Small intestine (tissue), 7 donors: Measurements from ENCODE around the gene ENO1. TPM values are rescaled to one million over a fixed set of nuclear protein-coding genes. Genes with fewer than 3 reads are reported as not detected.

Experiments
- DNase-seq, 2 donors: peaks; one replicate each; pipeline versions ENCODE4 v3.0.0 to v3.0.0-alpha.2; 2013
- FAIRE-seq: peaks from 2 replicates; lab custom pipeline; 2012; peaks lifted over from hg19 to GRCh38; lab: Jason Lieb, UNC
- H3K27ac ChIP-seq, 3 donors: one replicate each; pipeline ENCODE4 v1.5.1; 2013; ENCODE audit warnings: low read length in 2 of 3, mild to moderate bottlenecking in 2 of 3, control low read depth in 1 of 3, inconsistent platforms in 1 of 3, low read depth in 1 of 3, moderate library complexity in 1 of 3
- H3K27me3 ChIP-seq, 3 donors: one replicate each; pipeline ENCODE4 v1.6.1; 2013; ENCODE audit warnings: low read length in 3 of 3, inconsistent platforms in 1 of 3; ENCODE audit not compliant: control insufficient read depth in 3 of 3, insufficient read depth in 3 of 3
- H3K36me3 ChIP-seq, 3 donors: one replicate each; pipeline ENCODE4 v1.6.1; 2013; ENCODE audit warnings: low read length in 3 of 3, inconsistent platforms in 1 of 3, low read depth in 1 of 3, mild to moderate bottlenecking in 1 of 3, moderate library complexity in 1 of 3; ENCODE audit not compliant: control insufficient read depth in 3 of 3, insufficient read depth in 2 of 3
- H3K4me1 ChIP-seq, 3 donors: one replicate each; pipeline ENCODE4 v1.6.1; 2013; ENCODE audit warnings: low read length in 2 of 3, inconsistent platforms in 1 of 3, low read depth in 1 of 3, mild to moderate bottlenecking in 1 of 3, moderate library complexity in 1 of 3; ENCODE audit not compliant: control insufficient read depth in 3 of 3, insufficient read depth in 2 of 3
- H3K4me3 ChIP-seq, 3 donors: one replicate each; pipeline ENCODE4 v1.5.1; 2013; ENCODE audit warnings: low read length in 3 of 3, control low read depth in 1 of 3, inconsistent platforms in 1 of 3, low read depth in 1 of 3, mild to moderate bottlenecking in 1 of 3, moderate library complexity in 1 of 3
- H3K9me3 ChIP-seq, 2 donors: one replicate each; pipeline ENCODE4 v1.6.1; 2013; ENCODE audit warnings: low read depth in 1 of 2, low read length in 1 of 2; ENCODE audit not compliant: control insufficient read depth in 2 of 2, insufficient read depth in 1 of 2
- WGBS, 3 donors: extraction: QIAGEN DNeasy Blood & Tissue Kit; methylation state at CpG; one replicate each; pipeline ENCODE4 v1.1.7; 2013; 5-methylcytosine and 5-hydroxymethylcytosine counted together
- polyA plus RNA-seq, 4 donors: library from polyadenylated mRNA; stranded (reverse) in 3 of 4; unstranded in 1 of 4; fragments of 200-250 nt in 3 of 4; fragments of 120-200 nt in 1 of 4; gene quantifications; one replicate each; pipeline versions ENCODE4 v1.2.1 to v1.2.3, GENCODE V29; 2013
- donor health status: healthy with polysubstance abuse.
- donor health status: control.
- donor health status: control.
- donor health status: Bipolar disorder and iron deficiency.
- donor health status: healthy.

Gene ENO1
- polyA plus RNA-seq, 4 donors = 491 to 829 (median 592) TPM

GRCh38 chr1:8854240-8854639 lies 24.2 kb downstream of the ENO1 start:
- Histone ChIP-seq H3K9me3 (no peaks in the 10 kb centered on the region), H3K4me3 (no peak overlapping the region), H3K4me1 (peaks cover 0 to 29% (median 0%) of the 10 kb centered on the region in 3 donors), H3K27ac (no peak overlapping the region), H3K27me3 (no peaks in the 10 kb centered on the region), H3K36me3 (peaks cover 3 to 37% (median 4%) of the 10 kb centered on the region in 3 donors)
- no peak for DNase-seq
- no peak for FAIRE-seq
- 88 to 91% (median 88%) methylated on average over 7 of the region's 7 CpGs for WGBS, 3 donors

- no peak overlapping the region for H3K27ac ChIP-seq
- FAIRE-seq (no peak), DNase-seq (no peak)
- no peaks in the 10 kb centered on the region for H3K9me3 ChIP-seq
- 82 to 99% (median 97%) methylated on average over 3 to 5 of the region's 5 CpGs for WGBS, 3 donors
- no peaks in the 10 kb centered on the region for H3K27me3 ChIP-seq
- H3K36me3 ChIP-seq = peaks cover 0 to 12% (median 0%) of the 10 kb centered on the region in 3 donors
- H3K4me3 ChIP-seq = no peak overlapping the region
- peaks cover 0 to 32% (median 0%) of the 10 kb centered on the region in 3 donors for H3K4me1 ChIP-seq
These were observed 27.4 kb downstream of the ENO1 start for GRCh38 chr1:8851060-8851459.

- Histone ChIP-seq H3K36me3 (peaks cover 0 to 4% (median 0%) of the 10 kb centered on the region in 3 donors), H3K4me3 (no peak overlapping the region), H3K27me3 (no peaks in the 10 kb centered on the region), H3K27ac (peak overlapping the region; percentile 37 to 83 (median 45)), H3K9me3 (no peaks in the 10 kb centered on the region), H3K4me1 (peaks cover 0 to 53% (median 0%) of the 10 kb centered on the region in 3 donors)
- FAIRE-seq = no peak
- 23 to 32% (median 25%) methylated on average over 18 to 19 of the region's 19 CpGs for WGBS, 3 donors
- DNase-seq = peak; percentile 93 to 94
These were observed 29.7 kb downstream of the ENO1 start for GRCh38 chr1:8848663-8849386.

GRCh38 chr1:8847990-8848389 lies 30.5 kb downstream of the ENO1 start:
- H3K27ac ChIP-seq = peak overlapping the region; percentile 6 to 83 (median 34)
- peaks cover 0 to 53% (median 0%) of the 10 kb centered on the region in 3 donors for H3K4me1 ChIP-seq
- no peak for FAIRE-seq
- H3K9me3 ChIP-seq = no peaks in the 10 kb centered on the region
- WGBS, 3 donors = 10 to 34% (median 18%) methylated on average over 5 of the region's 5 CpGs
- H3K36me3 ChIP-seq = no peaks in the 10 kb centered on the region
- no peaks in the 10 kb centered on the region for H3K27me3 ChIP-seq
- DNase-seq = peak; percentile 59 to 81
- H3K4me3 ChIP-seq = no peak overlapping the region

GRCh38 chr1:8846263-8846662 lies 32.2 kb downstream of the ENO1 start:
- DNase-seq = peak; percentile 69 to 81
- Histone ChIP-seq H3K27ac (peak overlapping the region in 1 of 3 donors; percentile 41), H3K4me3 (no peak overlapping the region), H3K27me3 (no peaks in the 10 kb centered on the region), H3K36me3 (no peaks in the 10 kb centered on the region), H3K4me1 (peaks cover 0 to 53% (median 0%) of the 10 kb centered on the region in 3 donors), H3K9me3 (no peaks in the 10 kb centered on the region)
- no peak for FAIRE-seq
- 20 to 55% (median 36%) methylated on average over 4 of the region's 4 CpGs for WGBS, 3 donors

GRCh38 chr1:8845104-8846097 lies 33.1 kb downstream of the ENO1 start:
- FAIRE-seq (no peak), DNase-seq (no peak)
- Histone ChIP-seq H3K9me3 (no peaks in the 10 kb centered on the region), H3K36me3 (no peaks in the 10 kb centered on the region), H3K27me3 (no peaks in the 10 kb centered on the region), H3K4me1 (peaks cover 0 to 53% (median 0%) of the 10 kb centered on the region in 3 donors), H3K27ac (peak overlapping the region in 1 of 3 donors; percentile 41), H3K4me3 (no peak overlapping the region)
- 87 to 88% (median 87%) methylated on average over 21 of the region's 21 CpGs for WGBS, 3 donors

GRCh38 chr1:8844501-8845006 lies 33.9 kb downstream of the ENO1 start:
- DNase-seq (peak in 1 of 2 donors; percentile 52), FAIRE-seq (no peak)
- WGBS, 3 donors = 38 to 48% (median 48%) methylated on average over 7 of the region's 7 CpGs

GRCh38 chr1:8841395-8841794 lies 37.1 kb downstream of the ENO1 start:
- 85 to 97% (median 93%) methylated on average over 3 of the region's 3 CpGs for WGBS, 3 donors
- FAIRE-seq = no peak

More at GRCh38 chr1:8844501-8845006, 33.9 kb downstream of the ENO1 start:
- Histone ChIP-seq H3K4me3 (no peak overlapping the region), H3K4me1 (peaks cover 0 to 53% (median 0%) of the 10 kb centered on the region in 3 donors), H3K27me3 (no peaks in the 10 kb centered on the region), H3K9me3 (no peaks in the 10 kb centered on the region), H3K36me3 (no peaks in the 10 kb centered on the region), H3K27ac (peak overlapping the region in 1 of 3 donors; percentile 30)

More at GRCh38 chr1:8841395-8841794, 37.1 kb downstream of the ENO1 start:
- no peak for DNase-seq
- Histone ChIP-seq H3K9me3 (no peaks in the 10 kb centered on the region), H3K36me3 (no peaks in the 10 kb centered on the region), H3K27ac (no peak overlapping the region), H3K4me1 (peaks cover 0 to 24% (median 0%) of the 10 kb centered on the region in 3 donors), H3K27me3 (no peaks in the 10 kb centered on the region), H3K4me3 (no peak overlapping the region)
